SK-N-MC (cell line): ENCODE data around the gene DGKH.
A peak's percentile ranks its signal among the peaks of the same experiment; 100 is the strongest.

Source experiments
- DNase-seq: peaks from one replicate; pipeline ENCODE4 v3.0.0-alpha.2; 2011; ENCODE audit warnings: low read depth, low spot score
- H3K27ac ChIP-seq: fragments of 200-600 bp; sonication (generic); 2 replicates; pipeline ENCODE4 v1.5.1; 2016; ENCODE audit warnings: mixed run types
- H3K36me3 ChIP-seq: fragments of 200-600 bp; sonication (generic); 2 replicates; pipeline ENCODE4 v1.6.1; 2017; ENCODE audit warnings: antibody characterized with exemption, low read length, mixed read lengths; ENCODE audit not compliant: insufficient read depth
- H3K4me3 ChIP-seq: fragments of 200-600 bp; sonication (generic); 2 replicates; pipeline ENCODE4 v1.5.1; 2016
- H3K9ac ChIP-seq: fragments of 200-600 bp; sonication (generic); 2 replicates; pipeline ENCODE4 v1.8.0; 2017; ENCODE audit warnings: mixed run types, mixed read lengths; ENCODE audit not compliant: insufficient read length
- H3K9me3 ChIP-seq: fragments of 200-600 bp; sonication (generic); 2 replicates; pipeline ENCODE4 v1.6.1; 2017; ENCODE audit warnings: low read depth, mild to moderate bottlenecking, antibody characterized with exemption, low read length, moderate library complexity, mixed read lengths
- EZH2 ChIP-seq: fragments of 200-600 bp; sonication (generic); IDR thresholded peaks from one replicate; pipeline ENCODE4 v1.6.1; 2017; ENCODE audit warnings: antibody characterized with exemption
- FOXP2 ChIP-seq: optimal IDR thresholded peaks from 2 replicates; pipeline ENCODE3; 2011; ENCODE audit warnings: mild to moderate bottlenecking, moderate library complexity; ENCODE audit not compliant: insufficient read depth; ENCODE audit errors: extremely low read length, control extremely low read depth
- POLR2AphosphoS5 ChIP-seq: IDR thresholded peaks from 2 replicates; pipeline ENCODE4 v1.6.1; 2012; ENCODE audit warnings: mild to moderate bottlenecking, low read depth, low read length, borderline replicate concordance

Gene DGKH

DNA sequence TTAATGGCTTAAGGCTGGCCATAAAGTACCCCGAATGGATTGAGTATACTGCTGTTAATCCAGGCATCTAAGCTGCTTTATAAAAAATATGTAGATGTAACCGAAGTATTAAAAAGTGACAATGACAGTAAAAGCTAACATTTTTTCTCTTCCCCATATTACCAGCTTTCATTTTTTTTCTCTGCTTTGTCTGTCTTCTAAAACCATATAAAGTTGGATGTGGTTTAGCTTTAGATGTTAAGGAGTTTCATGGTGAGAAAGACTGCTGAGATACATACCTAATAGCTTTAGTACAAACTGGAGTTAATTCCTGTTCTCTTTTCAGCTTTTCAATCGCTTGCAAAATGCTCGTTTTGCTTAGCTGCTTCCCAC, 224.3 kb downstream of the DGKH start:
- Histone ChIP-seq H3K9ac (peak overlapping the region; percentile 64), H3K27ac (no peak overlapping the region), H3K9me3 (peaks cover 9% of the 10 kb centered on the region; the same call in 1 of the 2 replicates), H3K36me3 (no peaks in the 10 kb centered on the region), H3K4me3 (peak overlapping the region; percentile 86)
- no peak for DNase-seq
- no peak for TF ChIP-seq POLR2AphosphoS5
- no peak for TF ChIP-seq FOXP2
- TF ChIP-seq EZH2 = no peak

DNA sequence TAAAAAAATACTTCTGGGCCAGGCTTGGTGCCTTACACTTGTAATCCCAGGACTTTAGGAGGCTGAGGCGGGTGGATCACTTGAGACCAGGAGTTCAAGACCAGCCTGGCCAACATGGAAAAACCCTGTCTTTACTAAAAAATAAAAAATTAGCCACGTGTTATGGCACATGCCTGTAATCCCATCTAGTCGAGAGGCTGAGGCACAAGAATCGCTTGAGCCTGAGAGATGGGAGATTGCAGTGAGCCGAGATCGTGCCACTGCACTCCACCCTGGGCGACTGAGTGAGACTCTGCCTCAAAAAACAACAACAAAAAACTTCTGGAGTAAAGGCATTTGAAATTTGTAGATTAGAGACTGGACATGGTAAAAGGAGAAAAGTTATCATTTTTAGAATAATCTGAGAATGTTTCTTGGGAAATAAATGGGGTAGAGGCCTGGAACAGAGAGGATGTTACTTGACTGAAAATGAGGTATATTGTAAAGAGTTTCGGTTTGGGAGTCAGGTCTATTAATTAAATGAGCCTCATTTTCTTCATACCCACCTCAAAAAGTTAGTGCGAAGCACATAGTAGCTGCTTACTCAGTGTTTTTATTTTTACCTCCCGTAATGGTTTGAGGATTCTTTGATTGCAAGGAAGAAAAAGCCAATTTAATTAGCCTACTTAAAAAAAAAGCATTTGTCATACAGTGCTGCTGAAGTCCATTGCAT, 226.1 kb downstream of the DGKH start:
- no peaks in the 10 kb centered on the region for H3K36me3 ChIP-seq
- H3K9me3 ChIP-seq = peaks cover 9% of the 10 kb centered on the region; the same call in 1 of the 2 replicates
- no peak overlapping the region for H3K27ac ChIP-seq
- H3K4me3 ChIP-seq = no peak overlapping the region
- H3K9ac ChIP-seq = no peak overlapping the region
- TF ChIP-seq FOXP2 = no peak
- TF ChIP-seq EZH2 = no peak
- no peak for TF ChIP-seq POLR2AphosphoS5
- no peak for DNase-seq

DNA sequence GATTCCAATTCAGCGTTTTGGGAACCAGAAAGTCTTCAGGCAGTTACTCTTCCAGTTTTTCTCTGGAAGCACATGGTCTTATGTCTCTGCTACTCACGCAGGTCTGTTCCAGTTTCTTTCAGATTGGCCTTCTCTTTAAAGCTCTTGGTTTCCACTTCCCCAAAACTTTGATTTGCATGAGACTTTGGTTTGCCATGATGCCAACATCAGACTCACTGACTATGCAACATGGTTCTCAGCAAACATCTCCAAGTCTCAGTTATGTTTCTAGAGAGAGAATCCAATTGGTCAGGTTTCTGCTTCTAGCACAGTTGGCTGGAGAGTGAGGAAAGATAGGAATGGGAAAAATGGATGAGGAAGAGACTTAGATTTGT, 226.6 kb downstream of the DGKH start:
- Histone ChIP-seq H3K36me3 (no peaks in the 10 kb centered on the region), H3K9me3 (peaks cover 9% of the 10 kb centered on the region; the same call in 1 of the 2 replicates), H3K4me3 (no peak overlapping the region), H3K9ac (no peak overlapping the region), H3K27ac (no peak overlapping the region)
- TF ChIP-seq FOXP2 = no peak
- no peak for DNase-seq

GRCh38 chr13:42275506-42275905, 227.1 kb downstream of the DGKH start:
- Histone ChIP-seq H3K36me3 (no peaks in the 10 kb centered on the region), H3K9ac (no peak overlapping the region), H3K4me3 (no peak overlapping the region), H3K9me3 (peaks cover 9% of the 10 kb centered on the region; the same call in 1 of the 2 replicates), H3K27ac (no peak overlapping the region)
- DNase-seq = no peak
- TF ChIP-seq POLR2AphosphoS5 = no peak
- no peak for TF ChIP-seq FOXP2
- no peak for TF ChIP-seq EZH2

GRCh38 chr13:42276683-42277082, 228.2 kb downstream of the DGKH start:
- Histone ChIP-seq H3K9me3 (no peaks in the 10 kb centered on the region), H3K27ac (no peak overlapping the region), H3K36me3 (no peaks in the 10 kb centered on the region), H3K9ac (no peak overlapping the region), H3K4me3 (no peak overlapping the region)
- no peak for TF ChIP-seq EZH2
- no peak for TF ChIP-seq POLR2AphosphoS5
- TF ChIP-seq FOXP2 = no peak
- DNase-seq = no peak

- no peak overlapping the region for H3K9ac ChIP-seq
- no peaks in the 10 kb centered on the region for H3K9me3 ChIP-seq
- H3K27ac ChIP-seq = no peak overlapping the region
- no peak for DNase-seq
- H3K36me3 ChIP-seq = no peaks in the 10 kb centered on the region
- TF ChIP-seq FOXP2 (no peak), POLR2AphosphoS5 (no peak), EZH2 (no peak)
- no peak overlapping the region for H3K4me3 ChIP-seq
Measured at GRCh38 chr13:42277618-42278276, 229.3 kb downstream of the DGKH start.

- Histone ChIP-seq H3K36me3 (no peaks in the 10 kb centered on the region), H3K9me3 (no peaks in the 10 kb centered on the region), H3K27ac (no peak overlapping the region), H3K4me3 (no peak overlapping the region), H3K9ac (no peak overlapping the region)
- TF ChIP-seq EZH2 (no peak), POLR2AphosphoS5 (no peak), FOXP2 (no peak)
- DNase-seq = no peak
Measured at GRCh38 chr13:42279080-42279479, 230.6 kb downstream of the DGKH start.

DNA sequence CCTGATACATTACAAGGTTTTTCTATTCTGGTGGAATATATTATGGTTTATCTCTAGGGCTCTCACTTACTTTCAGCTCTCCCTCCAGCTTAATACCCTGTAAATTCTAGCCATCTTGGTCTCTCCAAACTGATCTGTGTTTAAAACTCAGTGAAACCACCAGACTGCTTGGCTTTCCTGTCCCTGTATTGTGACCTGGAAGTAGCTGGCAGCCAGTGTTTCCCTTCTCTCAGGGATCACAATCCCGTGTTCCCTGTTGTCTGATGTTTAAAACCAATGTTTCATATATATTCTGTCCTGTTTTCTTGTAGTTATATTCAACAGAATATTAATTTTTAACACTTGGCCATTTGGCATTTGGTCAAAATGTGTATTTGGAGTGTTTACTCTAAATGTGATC, 231.5 kb downstream of the DGKH start:
- H3K4me3 ChIP-seq = no peak overlapping the region
- no peaks in the 10 kb centered on the region for H3K9me3 ChIP-seq
- TF ChIP-seq POLR2AphosphoS5 (no peak), EZH2 (no peak), FOXP2 (no peak)
- no peak for DNase-seq
- H3K36me3 ChIP-seq = no peaks in the 10 kb centered on the region
- no peak overlapping the region for H3K9ac ChIP-seq
- H3K27ac ChIP-seq = no peak overlapping the region
